ENCODE measurements around the gene RAB3IL1.

GRCh38 chr11:61866958-61867343 lies 50.4 kb downstream of the RAB3IL1 start:
- TF ChIP-seq, protein P1, sequence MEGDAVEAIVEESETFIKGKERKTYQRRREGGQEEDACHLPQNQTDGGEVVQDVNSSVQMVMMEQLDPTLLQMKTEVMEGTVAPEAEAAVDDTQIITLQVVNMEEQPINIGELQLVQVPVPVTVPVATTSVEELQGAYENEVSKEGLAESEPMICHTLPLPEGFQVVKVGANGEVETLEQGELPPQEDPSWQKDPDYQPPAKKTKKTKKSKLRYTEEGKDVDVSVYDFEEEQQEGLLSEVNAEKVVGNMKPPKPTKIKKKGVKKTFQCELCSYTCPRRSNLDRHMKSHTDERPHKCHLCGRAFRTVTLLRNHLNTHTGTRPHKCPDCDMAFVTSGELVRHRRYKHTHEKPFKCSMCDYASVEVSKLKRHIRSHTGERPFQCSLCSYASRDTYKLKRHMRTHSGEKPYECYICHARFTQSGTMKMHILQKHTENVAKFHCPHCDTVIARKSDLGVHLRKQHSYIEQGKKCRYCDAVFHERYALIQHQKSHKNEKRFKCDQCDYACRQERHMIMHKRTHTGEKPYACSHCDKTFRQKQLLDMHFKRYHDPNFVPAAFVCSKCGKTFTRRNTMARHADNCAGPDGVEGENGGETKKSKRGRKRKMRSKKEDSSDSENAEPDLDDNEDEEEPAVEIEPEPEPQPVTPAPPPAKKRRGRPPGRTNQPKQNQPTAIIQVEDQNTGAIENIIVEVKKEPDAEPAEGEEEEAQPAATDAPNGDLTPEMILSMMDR (conservative IDR thresholded peaks at IDR 0.05; ENCODE audit: low read depth, low read length) = no peak
- no peak for TF ChIP-seq EZH2 (IDR thresholded peaks at IDR 0.05; ENCODE audit: low read length, unreplicated experiment)
- TF ChIP-seq EZH2phosphoT487 (IDR thresholded peaks at IDR 0.05; ENCODE audit: borderline replicate concordance, low read length) = no peak
